SK-N-SH (cell line): Measurements from ENCODE around the gene ARF1.

Experiments
- GATA2 ChIP-seq: sonication (generic); formaldehyde crosslinking; IDR thresholded peaks from 2 replicates; pipeline ENCODE4 v1.5.0; 2020; ENCODE audit warnings: mild to moderate bottlenecking, missing genetic modification reagents
- TF ChIP-seq, protein P1 (sequence below): IDR thresholded peaks from 2 replicates; pipeline ENCODE4 v1.4.0; 2012; ENCODE audit warnings: low read depth
- TF ChIP-seq, protein P2 (sequence below): fragments of 200-600 bp; sonication (generic); IDR thresholded peaks from 2 replicates; pipeline ENCODE4 v1.6.1; 2017; ENCODE audit warnings: antibody characterized with exemption, mild to moderate bottlenecking, moderate library complexity

DNA sequence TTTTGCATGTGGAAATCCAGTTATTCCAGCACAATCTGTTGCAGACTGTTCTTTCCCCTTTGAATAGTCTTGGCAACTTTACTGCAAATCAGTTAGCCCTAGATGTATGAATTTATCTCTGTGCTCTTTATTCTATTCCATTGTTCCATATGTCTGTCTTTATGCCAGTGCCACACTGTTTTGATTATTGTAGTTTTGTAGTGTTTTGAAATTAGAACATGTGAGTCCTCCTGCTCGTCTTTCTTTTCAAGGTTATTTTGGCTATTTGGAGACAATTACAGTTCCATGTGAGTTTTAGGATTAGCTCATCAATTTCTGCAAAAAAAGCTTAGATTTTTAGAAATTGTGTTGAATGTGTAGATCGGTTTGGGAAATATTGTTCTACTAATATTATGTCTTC lies 49.1 kb upstream of the ARF1 start:
- TF ChIP-seq, protein P1, sequence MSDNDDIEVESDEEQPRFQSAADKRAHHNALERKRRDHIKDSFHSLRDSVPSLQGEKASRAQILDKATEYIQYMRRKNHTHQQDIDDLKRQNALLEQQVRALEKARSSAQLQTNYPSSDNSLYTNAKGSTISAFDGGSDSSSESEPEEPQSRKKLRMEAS: no peak
- no peak for TF ChIP-seq GATA2 (CRISPR knock-in tag)
- TF ChIP-seq, protein P2, sequence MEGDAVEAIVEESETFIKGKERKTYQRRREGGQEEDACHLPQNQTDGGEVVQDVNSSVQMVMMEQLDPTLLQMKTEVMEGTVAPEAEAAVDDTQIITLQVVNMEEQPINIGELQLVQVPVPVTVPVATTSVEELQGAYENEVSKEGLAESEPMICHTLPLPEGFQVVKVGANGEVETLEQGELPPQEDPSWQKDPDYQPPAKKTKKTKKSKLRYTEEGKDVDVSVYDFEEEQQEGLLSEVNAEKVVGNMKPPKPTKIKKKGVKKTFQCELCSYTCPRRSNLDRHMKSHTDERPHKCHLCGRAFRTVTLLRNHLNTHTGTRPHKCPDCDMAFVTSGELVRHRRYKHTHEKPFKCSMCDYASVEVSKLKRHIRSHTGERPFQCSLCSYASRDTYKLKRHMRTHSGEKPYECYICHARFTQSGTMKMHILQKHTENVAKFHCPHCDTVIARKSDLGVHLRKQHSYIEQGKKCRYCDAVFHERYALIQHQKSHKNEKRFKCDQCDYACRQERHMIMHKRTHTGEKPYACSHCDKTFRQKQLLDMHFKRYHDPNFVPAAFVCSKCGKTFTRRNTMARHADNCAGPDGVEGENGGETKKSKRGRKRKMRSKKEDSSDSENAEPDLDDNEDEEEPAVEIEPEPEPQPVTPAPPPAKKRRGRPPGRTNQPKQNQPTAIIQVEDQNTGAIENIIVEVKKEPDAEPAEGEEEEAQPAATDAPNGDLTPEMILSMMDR: no peak
